HG02763 (cell line): ENCODE data around the gene DPY19L3.
"Not testable (repeated sequence)": the region's sequence is repeated elsewhere in the genome, so short reads cannot be mapped to it uniquely, and the experiment has no call there.

Source experiments
- ATAC-seq: cut with Tn5 transposase; IDR thresholded peaks from one replicate; pipeline ENCODE4 v1.9.1; 2021; ENCODE audit warnings: mild to moderate bottlenecking, moderate library complexity; ENCODE audit not compliant: unreplicated experiment

DPY19L3 gene

GRCh38 chr19:32498648-32499200 lies 93.2 kb downstream of the DPY19L3 start:
- ATAC-seq, result no peak

GRCh38 chr19:32512498-32512897 lies 106.9 kb downstream of the DPY19L3 start:
- ATAC-seq, result not testable (repeated sequence)

GRCh38 chr19:32519023-32519422 lies 113.5 kb downstream of the DPY19L3 start:
- no peak for ATAC-seq

GRCh38 chr19:32522967-32523366 lies 117.4 kb downstream of the DPY19L3 start:
- no peak for ATAC-seq

- no peak for ATAC-seq
Measured at GRCh38 chr19:32526895-32527294, 121.3 kb downstream of the DPY19L3 start.

- ATAC-seq, result no peak
Measured at GRCh38 chr19:32530773-32531172, 125.2 kb downstream of the DPY19L3 start.

- no peak for ATAC-seq
Measured at GRCh38 chr19:32532233-32532632, 126.7 kb downstream of the DPY19L3 start.
